Effector memory CD8-positive, alpha-beta T cell (primary cell): Measurements from ENCODE around the gene DSC2.
"Not testable (repeated sequence)": the region's sequence is repeated elsewhere in the genome, so short reads cannot be mapped to it uniquely, and the experiment has no call there.

Experiments used
- ATAC-seq: fragments of 150-1000 bp; cut with Tn5 transposase; replicated peaks from 2 replicates; pipeline ENCODE4 v1.10.0; 2021; ENCODE audit warnings: mild to moderate bottlenecking, moderate library complexity
- DNase-seq, 3 experiments: peaks; one replicate each; pipeline ENCODE4 v3.0.0; 2021
- H3K27ac Mint-ChIP-seq, 2 donors: one replicate each; pipeline ENCODE4 v1.8.0; 2022; ENCODE audit warnings: mild to moderate bottlenecking in 2 of 2, mixed read lengths in 2 of 2, moderate library complexity in 2 of 2
- H3K27me3 Mint-ChIP-seq, 2 donors: one replicate each; pipeline ENCODE4 v1.8.0; 2022; ENCODE audit warnings: mixed read lengths in 2 of 2
- H3K36me3 Mint-ChIP-seq: one replicate; pipeline ENCODE4 v1.8.0; 2022; ENCODE audit warnings: mild to moderate bottlenecking, moderate library complexity, mixed read lengths; ENCODE audit not compliant: insufficient read depth
- H3K4me1 Mint-ChIP-seq, 2 donors: one replicate each; pipeline ENCODE4 v1.8.0; 2022; ENCODE audit warnings: low read depth in 2 of 2, mixed read lengths in 2 of 2
- H3K4me3 Mint-ChIP-seq, 2 donors: one replicate each; pipeline ENCODE4 v1.8.0; 2022; ENCODE audit warnings: mild to moderate bottlenecking in 2 of 2, mixed read lengths in 2 of 2, moderate library complexity in 2 of 2
- H3K9me3 Mint-ChIP-seq, 2 donors: one replicate each; pipeline ENCODE4 v1.8.0; 2022; ENCODE audit warnings: mixed read lengths in 2 of 2

Gene DSC2

GRCh38 chr18:31015715-31016434 lies 86.3 kb downstream of the DSC2 start:
- Mint-ChIP-seq H3K4me3 (no peak overlapping the region), H3K9me3 (peaks cover 5 to 13% of the 10 kb centered on the region in 2 donors), H3K36me3 (no peaks in the 10 kb centered on the region), H3K4me1 (no peaks in the 10 kb centered on the region), H3K27me3 (no peaks in the 10 kb centered on the region), H3K27ac (no peak overlapping the region)
- ATAC-seq (no peak), DNase-seq (no peak)

- ATAC-seq, H3K9me3 Mint-ChIP-seq, H3K4me3 Mint-ChIP-seq, H3K36me3 Mint-ChIP-seq, DNase-seq, H3K27ac Mint-ChIP-seq, H3K4me1 Mint-ChIP-seq, H3K27me3 Mint-ChIP-seq: not testable (repeated sequence)
Measured at GRCh38 chr18:31011455-31011854, 90.8 kb downstream of the DSC2 start.

- DNase-seq, result no peak
- peaks cover 0 to 7% of the 10 kb centered on the region in 2 donors for H3K9me3 Mint-ChIP-seq
Measured at GRCh38 chr18:31010601-31011000, 91.6 kb downstream of the DSC2 start.

More at GRCh38 chr18:31010601-31011000, 91.6 kb downstream of the DSC2 start:
- Mint-ChIP-seq H3K27me3 (no peaks in the 10 kb centered on the region), H3K4me1 (no peaks in the 10 kb centered on the region), H3K27ac (no peak overlapping the region), H3K36me3 (no peaks in the 10 kb centered on the region), H3K4me3 (no peak overlapping the region)
- no peak for ATAC-seq
